Keratinocyte (primary cell): ENCODE data around the gene ABCC11. TPM values are rescaled to one million over a fixed set of nuclear protein-coding genes. Genes with fewer than 3 reads are reported as not detected.

Source experiments
- DNase-seq: peaks from one replicate; pipeline ENCODE4 v3.0.0-alpha.2; 2011; ENCODE audit warnings: low read depth, missing footprints, low spot score
- FAIRE-seq: peaks from 2 replicates; lab custom pipeline; 2011; peaks lifted over from hg19 to GRCh38; lab: Jason Lieb, UNC
- H2AFZ ChIP-seq: 2 replicates; pipeline ENCODE4 v1.6.0; 2012; ENCODE audit warnings: low read length, control low read depth, inconsistent platforms; ENCODE audit not compliant: control insufficient read depth
- H3K27ac ChIP-seq: 2 replicates; pipeline ENCODE4 v1.5.1; 2011; ENCODE audit warnings: low read length; ENCODE audit not compliant: control insufficient read depth, insufficient read depth
- H3K27me3 ChIP-seq: 3 replicates; pipeline ENCODE4 v1.6.0; 2011; ENCODE audit warnings: low read length; ENCODE audit not compliant: control insufficient read depth, insufficient read depth; ENCODE audit errors: extremely low read depth
- H3K36me3 ChIP-seq, 2 experiments: 2 replicates in 1 of 2; 3 replicates in 1 of 2; pipeline ENCODE4 v1.5.1; 2011; ENCODE audit warnings: low read length in 2 of 2, mild to moderate bottlenecking in 1 of 2; ENCODE audit not compliant: control insufficient read depth in 2 of 2, insufficient read depth in 2 of 2; ENCODE audit errors: extremely low read depth in 1 of 2
- H3K4me1 ChIP-seq: 3 replicates; pipeline ENCODE4 v1.5.1; 2011; ENCODE audit warnings: low read length; ENCODE audit not compliant: control insufficient read depth, insufficient read depth; ENCODE audit errors: extremely low read depth
- H3K4me2 ChIP-seq: 3 replicates; pipeline ENCODE4 v1.6.0; 2011; ENCODE audit warnings: low read depth, low read length; ENCODE audit not compliant: control insufficient read depth, insufficient read depth; ENCODE audit errors: extremely low read depth
- H3K4me3 ChIP-seq, 3 experiments: fragments of 200-600 bp in 1 of 3; sonication (generic) in 1 of 3; 2 replicates in 2 of 3; 3 replicates in 1 of 3; pipeline ENCODE4 v1.5.1; 2011 to 2016; ENCODE audit warnings: low read length in 3 of 3, mild to moderate bottlenecking in 3 of 3, control low read depth in 2 of 3, inconsistent platforms in 1 of 3, low read depth in 1 of 3, mixed read lengths in 1 of 3, mixed run types in 1 of 3, moderate library complexity in 1 of 3; ENCODE audit not compliant: control insufficient read depth in 2 of 3, insufficient read depth in 2 of 3; ENCODE audit errors: extremely low read depth in 1 of 3
- H3K79me2 ChIP-seq: 2 replicates; pipeline ENCODE4 v1.6.0; 2012; ENCODE audit warnings: low read length; ENCODE audit not compliant: control insufficient read depth, insufficient read depth
- H3K9ac ChIP-seq: 3 replicates; pipeline ENCODE4 v1.6.0; 2011; ENCODE audit warnings: low read length; ENCODE audit not compliant: control insufficient read depth, insufficient read depth; ENCODE audit errors: extremely low read depth
- H3K9me1 ChIP-seq: 3 replicates; pipeline ENCODE4 v1.6.0; 2011; ENCODE audit warnings: low read length; ENCODE audit not compliant: control insufficient read depth, insufficient read depth; ENCODE audit errors: extremely low read depth
- H3K9me3 ChIP-seq: 2 replicates; pipeline ENCODE4 v1.5.1; 2012; ENCODE audit warnings: low read depth, low read length; ENCODE audit not compliant: control insufficient read depth
- H4K20me1 ChIP-seq: 3 replicates; pipeline ENCODE4 v1.6.0; 2011; ENCODE audit warnings: low read length; ENCODE audit not compliant: control insufficient read depth, insufficient read depth; ENCODE audit errors: extremely low read depth
- CTCF ChIP-seq, 3 experiments: IDR thresholded peaks in 1 of 3; conservative IDR thresholded peaks in 1 of 3; optimal IDR thresholded peaks in 1 of 3; 2 replicates in 2 of 3; 3 replicates in 1 of 3; pipeline versions ENCODE3 to v1.5.1; 2011; ENCODE audit warnings: low read length in 3 of 3, mild to moderate bottlenecking in 3 of 3, moderate library complexity in 2 of 3, control low read depth in 1 of 3, inconsistent platforms in 1 of 3; ENCODE audit not compliant: insufficient read depth in 2 of 3; ENCODE audit errors: extremely low read depth in 1 of 3
- EZH2 ChIP-seq: IDR thresholded peaks from one replicate; pipeline ENCODE4 v1.6.1; 2012; ENCODE audit warnings: inconsistent platforms, mild to moderate bottlenecking, low read length, moderate library complexity
- dilution Hi-C: fragments of 300-500 bp; cut with MboI; formaldehyde crosslinking; loops from one replicate; pipeline ENCODE4 v1.7.0; 2020; ENCODE audit warnings: low sequenced_read_pairs; ENCODE audit not compliant: extremely low pct_ligation_motif_present
- polyA plus RNA-seq, 5 experiments: library from polyadenylated mRNA; depleted of rRNA in 3 of 5; stranded (reverse) in 3 of 5; stranded (forward) in 1 of 5; unstranded in 1 of 5; fragments of >200 nt; gene quantifications; 1 replicate in 1 of 5; 2 replicates in 3 of 5; 3 replicates in 1 of 5; pipeline versions ENCODE4 v1.2.1 to v1.2.3, GENCODE V29; 2011 to 2012; ENCODE audit warnings: missing spikeins in 2 of 5, low read depth in 1 of 5, low replicate concordance in 1 of 5

ABCC11 gene
- polyA plus RNA-seq, 1 donor (not counting 4 experiments of a cell fraction or from before 2014, with no cell fraction given) = 0.33 TPM

GRCh38 chr16:48193846-48194245 is 53.5 kb downstream of the ABCC11 start:
- no peaks in the 10 kb centered on the region for H3K27me3 ChIP-seq
- H3K79me2 ChIP-seq = no peaks in the 10 kb centered on the region
- no peaks in the 10 kb centered on the region for H3K9me1 ChIP-seq
- no peak overlapping the region for H3K4me3 ChIP-seq
- H3K36me3 ChIP-seq = no peaks in the 10 kb centered on the region
- no peak for DNase-seq
- H4K20me1 ChIP-seq = no peaks in the 10 kb centered on the region
- H3K9me3 ChIP-seq = no peaks in the 10 kb centered on the region
- H3K27ac ChIP-seq = no peak overlapping the region
- no peak overlapping the region for H3K9ac ChIP-seq
- H2AFZ ChIP-seq = no peak overlapping the region
- TF ChIP-seq CTCF (optimal IDR thresholded peaks at IDR 0.05 in 1 of 3, IDR thresholded peaks at IDR 0.05 in 1 of 3, conservative IDR thresholded peaks at IDR 0.05 in 1 of 3; ENCODE audit: extremely low read depth in 1 of 3, insufficient read depth in 2 of 3, low read length in 3 of 3) (no peak), EZH2 (no peak)
- H3K4me1 ChIP-seq = peaks cover 20% of the 10 kb centered on the region
- dilution Hi-C loops = no loop called here
- H3K4me2 ChIP-seq = no peak overlapping the region
- FAIRE-seq = no peak

- Histone ChIP-seq H3K27ac (no peak overlapping the region), H4K20me1 (no peaks in the 10 kb centered on the region), H3K9me3 (no peaks in the 10 kb centered on the region), H3K4me1 (no peaks in the 10 kb centered on the region), H2AFZ (no peak overlapping the region), H3K79me2 (no peaks in the 10 kb centered on the region), H3K9ac (no peak overlapping the region), H3K4me2 (no peak overlapping the region), H3K9me1 (no peaks in the 10 kb centered on the region), H3K36me3 (no peaks in the 10 kb centered on the region), H3K27me3 (no peaks in the 10 kb centered on the region), H3K4me3 (no peak overlapping the region)
- FAIRE-seq = no peak
- dilution Hi-C loops = no loop called here
- TF ChIP-seq CTCF (optimal IDR thresholded peaks at IDR 0.05 in 1 of 3, IDR thresholded peaks at IDR 0.05 in 1 of 3, conservative IDR thresholded peaks at IDR 0.05 in 1 of 3; ENCODE audit: extremely low read depth in 1 of 3, insufficient read depth in 2 of 3, low read length in 3 of 3) (no peak), EZH2 (no peak)
- DNase-seq = no peak
These were observed 58.8 kb downstream of the ABCC11 start for GRCh38 chr16:48188449-48189102.
